Neural crest cell (in vitro differentiated cells): ENCODE data around the gene ADORA2A. TPM values are rescaled to one million over a fixed set of nuclear protein-coding genes. Genes with fewer than 3 reads are reported as not detected.

Experiments
- DNase-seq: peaks from one replicate; pipeline ENCODE4 v3.0.0; 2021; ENCODE audit warnings: low read depth, mixed read lengths, low spot score
- H3K27ac Mint-ChIP-seq: one replicate; pipeline ENCODE4 v1.8.0; 2021; ENCODE audit warnings: mild to moderate bottlenecking, mixed read lengths; ENCODE audit not compliant: unreplicated experiment
- H3K27me3 Mint-ChIP-seq: 2 replicates; pipeline ENCODE4 v1.8.0; 2021; ENCODE audit warnings: low read depth, mild to moderate bottlenecking, mixed read lengths
- H3K36me3 Mint-ChIP-seq: 2 replicates; pipeline ENCODE4 v1.8.0; 2021; ENCODE audit warnings: low read depth, mild to moderate bottlenecking, mixed read lengths
- H3K4me1 Mint-ChIP-seq: 2 replicates; pipeline ENCODE4 v1.8.0; 2021; ENCODE audit warnings: mixed read lengths
- H3K4me3 Mint-ChIP-seq: one replicate; pipeline ENCODE4 v1.8.0; 2021; ENCODE audit warnings: mild to moderate bottlenecking, mixed read lengths
- H3K9me3 Mint-ChIP-seq: 2 replicates; pipeline ENCODE4 v1.8.0; 2021; ENCODE audit warnings: mixed read lengths
- CTCF ChIP-seq: fragments of 200-600 bp; sonication (generic); conservative IDR thresholded peaks from 2 replicates; pipeline ENCODE4 v1.5.0; 2021; ENCODE audit warnings: antibody characterized with exemption, mild to moderate bottlenecking
- total RNA-seq: library from RNA; stranded (reverse); gene quantifications from 2 replicates; pipeline ENCODE4 v1.2.1, GENCODE V29; 2021

ADORA2A gene
- total RNA-seq, 1 donor from 2014 or later: 2.8 TPM

- no peaks in the 10 kb centered on the region for H3K36me3 Mint-ChIP-seq
- H3K27ac Mint-ChIP-seq: no peak overlapping the region
- peak overlapping the region; percentile 33 for H3K4me3 Mint-ChIP-seq
- peaks cover 7% of the 10 kb centered on the region for H3K27me3 Mint-ChIP-seq
- no peaks in the 10 kb centered on the region for H3K9me3 Mint-ChIP-seq
- no peak for DNase-seq
- no peak for TF ChIP-seq CTCF
- peaks cover 5% of the 10 kb centered on the region for H3K4me1 Mint-ChIP-seq
Measured at GRCh38 chr22:24416611-24417010, 10.8 kb upstream of the ADORA2A start.

- no peaks in the 10 kb centered on the region for H3K9me3 Mint-ChIP-seq
- no peak overlapping the region for H3K27ac Mint-ChIP-seq
- TF ChIP-seq CTCF: no peak
- peaks cover 5% of the 10 kb centered on the region for H3K4me1 Mint-ChIP-seq
- no peak for DNase-seq
- H3K27me3 Mint-ChIP-seq: peaks cover 11% of the 10 kb centered on the region
- H3K36me3 Mint-ChIP-seq: no peaks in the 10 kb centered on the region
- H3K4me3 Mint-ChIP-seq: no peak overlapping the region
Measured at GRCh38 chr22:24417200-24417599, 10.2 kb upstream of the ADORA2A start.

- TF ChIP-seq CTCF: no peak
- peak overlapping the region; percentile 43 for H3K27ac Mint-ChIP-seq
- H3K36me3 Mint-ChIP-seq: no peaks in the 10 kb centered on the region
- no peak for DNase-seq
- H3K4me1 Mint-ChIP-seq: peaks cover 5% of the 10 kb centered on the region
- H3K27me3 Mint-ChIP-seq: peaks cover 18% of the 10 kb centered on the region
- no peaks in the 10 kb centered on the region for H3K9me3 Mint-ChIP-seq
- no peak overlapping the region for H3K4me3 Mint-ChIP-seq
Measured at GRCh38 chr22:24417901-24418641, 9.3 kb upstream of the ADORA2A start.

GRCh38 chr22:24418786-24419474 is 8.5 kb upstream of the ADORA2A start:
- H3K27me3 Mint-ChIP-seq: peaks cover 21% of the 10 kb centered on the region
- TF ChIP-seq CTCF: no peak
- H3K36me3 Mint-ChIP-seq: no peaks in the 10 kb centered on the region
- DNase-seq: no peak
- no peak overlapping the region for H3K4me3 Mint-ChIP-seq
- peak overlapping the region; percentile 43 for H3K27ac Mint-ChIP-seq
- peaks cover 5% of the 10 kb centered on the region for H3K4me1 Mint-ChIP-seq
- no peaks in the 10 kb centered on the region for H3K9me3 Mint-ChIP-seq

GRCh38 chr22:24419475-24419850 is 7.9 kb upstream of the ADORA2A start:
- no peak for DNase-seq
- Mint-ChIP-seq H3K4me1 (peaks cover 5% of the 10 kb centered on the region), H3K27me3 (peaks cover 22% of the 10 kb centered on the region), H3K4me3 (no peak overlapping the region), H3K27ac (peak overlapping the region; percentile 57), H3K36me3 (no peaks in the 10 kb centered on the region), H3K9me3 (no peaks in the 10 kb centered on the region)
- TF ChIP-seq CTCF: no peak
